IPS DF 4.7 (cell line): ENCODE measurements around the gene ANO9.
"Not testable (repeated sequence)": the region's sequence is repeated elsewhere in the genome, so short reads cannot be mapped to it uniquely, and the experiment has no call there.

Experiments
- DNase-seq: peaks from one replicate; pipeline ENCODE4 v3.0.0-alpha.2; 2013; ENCODE audit warnings: low spot score; ENCODE audit errors: extremely low read depth

The ANO9 gene

GRCh38 chr11:472272-472671, 30.5 kb upstream of the ANO9 start:
- DNase-seq: no peak

- DNase-seq: no peak
These were observed 29.8 kb upstream of the ANO9 start for GRCh38 chr11:471468-472145.

- no peak for DNase-seq
These were observed 28.1 kb upstream of the ANO9 start for GRCh38 chr11:469684-470560.

- not testable (repeated sequence) for DNase-seq
These were observed 27.3 kb upstream of the ANO9 start for GRCh38 chr11:469026-469683.

- DNase-seq: no peak
These were observed 26.7 kb upstream of the ANO9 start for GRCh38 chr11:468493-468892.

GRCh38 chr11:468036-468435, 26.2 kb upstream of the ANO9 start:
- DNase-seq: no peak

- DNase-seq: no peak
These were observed 24.2 kb upstream of the ANO9 start for GRCh38 chr11:465896-466530.

GRCh38 chr11:464316-464715, 22.5 kb upstream of the ANO9 start:
- DNase-seq: no peak

- no peak for DNase-seq
These were observed 20.5 kb upstream of the ANO9 start for GRCh38 chr11:462107-462890.

- no peak for DNase-seq
These were observed 19.8 kb upstream of the ANO9 start for GRCh38 chr11:461626-462025.

GRCh38 chr11:460331-461199, 18.8 kb upstream of the ANO9 start:
- DNase-seq: no peak

GRCh38 chr11:459511-460220, 17.9 kb upstream of the ANO9 start:
- DNase-seq: no peak

- DNase-seq: no peak
These were observed 15.4 kb upstream of the ANO9 start for GRCh38 chr11:457111-457760.

- no peak for DNase-seq
These were observed 14.7 kb upstream of the ANO9 start for GRCh38 chr11:456533-456932.

- no peak for DNase-seq
These were observed 13.8 kb upstream of the ANO9 start for GRCh38 chr11:455566-456147.

GRCh38 chr11:454801-455565, 13.2 kb upstream of the ANO9 start:
- DNase-seq: no peak

GRCh38 chr11:454043-454442, 12.2 kb upstream of the ANO9 start:
- DNase-seq: no peak

GRCh38 chr11:453564-453963, 11.8 kb upstream of the ANO9 start:
- no peak for DNase-seq
